ENCODE data around the gene SRGAP3.

The SRGAP3 gene

DNA sequence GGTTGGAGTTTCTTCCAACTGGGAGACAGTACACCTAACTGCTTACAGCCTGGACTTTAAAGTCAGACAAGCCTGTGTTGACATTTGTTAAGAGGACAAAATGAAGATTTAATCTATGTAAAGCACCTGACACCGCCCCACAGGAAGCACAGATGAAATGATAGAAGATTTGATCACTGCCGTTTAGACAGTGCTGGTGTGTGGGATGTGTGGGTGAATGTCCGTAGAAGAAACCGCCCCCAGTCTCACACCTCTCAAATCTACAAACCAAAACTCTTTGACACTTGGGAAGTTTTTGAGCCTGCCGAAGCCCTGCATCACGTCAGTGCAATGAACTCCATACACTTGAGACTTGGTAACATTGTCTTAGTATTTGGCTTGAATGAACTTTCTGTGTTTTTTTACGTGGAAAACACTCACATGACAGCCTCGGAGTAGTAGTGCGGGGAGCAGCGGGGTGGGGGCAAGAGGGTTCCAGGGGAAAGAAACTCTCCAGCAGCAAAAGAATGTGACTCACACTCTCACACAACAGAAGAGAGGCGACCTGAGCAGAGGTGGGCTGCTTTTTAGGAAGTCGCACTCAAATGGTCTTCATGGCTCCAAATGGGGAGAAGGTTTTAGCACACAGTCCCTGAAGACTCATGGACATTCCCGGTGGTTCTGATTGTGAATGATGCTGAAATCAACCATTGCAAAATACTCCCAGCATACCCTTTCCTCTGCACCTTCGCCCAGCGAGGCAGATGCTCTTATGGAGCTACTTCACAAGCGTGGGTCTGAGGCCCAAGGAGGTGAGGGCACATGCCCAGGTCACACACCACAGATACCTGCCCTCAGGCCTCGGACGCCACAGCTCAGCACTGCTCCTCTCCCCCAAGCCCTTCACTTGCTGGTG is 79.2 kb downstream of the SRGAP3 start:
- no peak overlapping the region for H3K9ac ChIP-seq (ENCODE audit: low read depth in 1 of 2, low read length in 2 of 2)
- no peak overlapping the region for H3K4me3 ChIP-seq (ENCODE audit: low read depth in 1 of 2, low read length in 2 of 2)
- no peaks in the 10 kb centered on the region for H3K27me3 ChIP-seq (ENCODE audit: control insufficient read depth in 1 of 2, insufficient read depth in 2 of 2, low read length in 2 of 2)
- no peaks in the 10 kb centered on the region for H3K9me3 ChIP-seq (ENCODE audit: control insufficient read depth in 1 of 2, low read length in 2 of 2)
- no peak overlapping the region for H3K27ac ChIP-seq (ENCODE audit: low read depth, low read length)
- H3K36me3 ChIP-seq (ENCODE audit: control insufficient read depth in 1 of 2, insufficient read depth in 2 of 2, low read length in 2 of 2) = no peaks in the 10 kb centered on the region
- peaks cover 9 to 10% of the 10 kb centered on the region in 2 donors for H3K4me1 ChIP-seq (ENCODE audit: control insufficient read depth in 1 of 2, insufficient read depth in 2 of 2, low read length in 2 of 2)

DNA sequence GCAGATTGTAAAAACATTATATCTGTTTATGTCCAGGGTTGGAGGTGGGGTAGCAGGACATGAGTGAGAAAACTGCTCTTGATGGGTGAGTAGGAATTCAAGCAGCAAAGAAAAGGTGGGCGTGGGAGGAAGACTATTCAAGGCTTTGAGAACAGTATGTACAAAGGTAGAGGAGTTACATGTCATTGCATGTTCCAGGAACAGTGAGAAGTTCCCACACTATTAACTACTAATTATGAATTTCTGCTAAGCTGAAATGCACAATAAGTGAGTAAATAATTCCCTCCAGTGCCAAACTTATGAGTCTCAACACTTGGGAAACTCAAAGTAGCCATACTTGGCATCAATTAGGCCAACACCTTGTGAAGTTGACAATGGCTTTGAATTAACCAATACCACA is 80.1 kb downstream of the SRGAP3 start:
- H3K4me1 ChIP-seq (ENCODE audit: control insufficient read depth in 1 of 2, insufficient read depth in 2 of 2, low read length in 2 of 2) = peaks cover 9 to 10% of the 10 kb centered on the region in 2 donors
- no peaks in the 10 kb centered on the region for H3K36me3 ChIP-seq (ENCODE audit: control insufficient read depth in 1 of 2, insufficient read depth in 2 of 2, low read length in 2 of 2)

GRCh38 chr3:9168241-9168741 is 81.2 kb downstream of the SRGAP3 start:
- Histone ChIP-seq H3K9me3 (ENCODE audit: control insufficient read depth in 1 of 2, low read length in 2 of 2) (no peaks in the 10 kb centered on the region), H3K4me1 (ENCODE audit: control insufficient read depth in 1 of 2, insufficient read depth in 2 of 2, low read length in 2 of 2) (peaks cover 9 to 10% of the 10 kb centered on the region in 2 donors), H3K36me3 (ENCODE audit: control insufficient read depth in 1 of 2, insufficient read depth in 2 of 2, low read length in 2 of 2) (no peaks in the 10 kb centered on the region), H3K9ac (ENCODE audit: low read depth in 1 of 2, low read length in 2 of 2) (no peak overlapping the region), H3K27me3 (ENCODE audit: control insufficient read depth in 1 of 2, insufficient read depth in 2 of 2, low read length in 2 of 2) (no peaks in the 10 kb centered on the region), H3K27ac (ENCODE audit: low read depth, low read length) (no peak overlapping the region), H3K4me3 (ENCODE audit: low read depth in 1 of 2, low read length in 2 of 2) (no peak overlapping the region)

More for the DNA sequence above, 80.1 kb downstream of the SRGAP3 start:
- no peak overlapping the region for H3K27ac ChIP-seq (ENCODE audit: low read depth, low read length)
- no peaks in the 10 kb centered on the region for H3K27me3 ChIP-seq (ENCODE audit: control insufficient read depth in 1 of 2, insufficient read depth in 2 of 2, low read length in 2 of 2)
- H3K9me3 ChIP-seq (ENCODE audit: control insufficient read depth in 1 of 2, low read length in 2 of 2) = no peaks in the 10 kb centered on the region
- H3K4me3 ChIP-seq (ENCODE audit: low read depth in 1 of 2, low read length in 2 of 2) = no peak overlapping the region
- no peak overlapping the region for H3K9ac ChIP-seq (ENCODE audit: low read depth in 1 of 2, low read length in 2 of 2)

DNA sequence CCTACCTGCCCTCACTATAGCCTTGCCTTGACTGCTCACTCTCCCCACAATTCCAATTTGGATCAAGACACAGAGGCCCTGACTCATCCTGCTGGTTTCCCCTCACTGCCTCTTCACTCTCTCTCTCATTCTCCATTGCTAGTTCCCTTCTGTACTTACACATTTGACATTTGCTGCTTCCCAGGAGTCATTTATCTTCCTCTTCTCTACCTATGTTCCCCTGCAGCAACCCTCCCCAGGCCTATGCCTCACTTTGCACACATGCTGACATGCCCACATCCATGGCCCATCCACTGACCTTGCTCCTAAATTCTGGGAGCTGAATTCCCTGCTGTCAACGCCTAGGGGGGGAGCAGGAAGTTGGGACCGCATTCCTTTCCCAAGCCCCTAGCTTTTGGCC is 82.2 kb downstream of the SRGAP3 start:
- Histone ChIP-seq H3K27me3 (ENCODE audit: control insufficient read depth in 1 of 2, insufficient read depth in 2 of 2, low read length in 2 of 2) (no peaks in the 10 kb centered on the region), H3K4me3 (ENCODE audit: low read depth in 1 of 2, low read length in 2 of 2) (no peak overlapping the region), H3K36me3 (ENCODE audit: control insufficient read depth in 1 of 2, insufficient read depth in 2 of 2, low read length in 2 of 2) (no peaks in the 10 kb centered on the region), H3K4me1 (ENCODE audit: control insufficient read depth in 1 of 2, insufficient read depth in 2 of 2, low read length in 2 of 2) (peaks cover 5 to 10% of the 10 kb centered on the region in 2 donors), H3K27ac (ENCODE audit: low read depth, low read length) (no peak overlapping the region), H3K9me3 (ENCODE audit: control insufficient read depth in 1 of 2, low read length in 2 of 2) (no peaks in the 10 kb centered on the region), H3K9ac (ENCODE audit: low read depth in 1 of 2, low read length in 2 of 2) (no peak overlapping the region)

DNA sequence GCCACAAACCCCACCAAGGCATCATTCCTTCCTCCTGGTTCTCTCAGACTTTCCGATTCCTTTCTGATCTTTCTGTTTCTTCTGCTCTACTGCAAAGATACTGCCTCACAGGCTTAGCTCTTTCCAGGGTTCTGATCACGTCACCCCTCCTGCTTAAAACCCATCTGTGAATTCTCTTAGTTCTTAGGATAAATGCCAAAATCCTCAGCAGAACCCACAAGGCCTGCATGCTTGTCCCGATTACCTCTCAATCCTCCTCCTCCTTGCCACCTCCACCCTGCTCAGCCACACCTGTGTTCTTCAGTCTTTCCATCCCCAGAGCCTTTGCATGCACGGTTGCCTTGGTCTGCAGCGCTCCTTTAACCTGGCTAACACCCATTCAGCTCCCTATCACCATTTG is 84.0 kb downstream of the SRGAP3 start:
- Histone ChIP-seq H3K9me3 (ENCODE audit: control insufficient read depth in 1 of 2, low read length in 2 of 2) (no peaks in the 10 kb centered on the region), H3K36me3 (ENCODE audit: control insufficient read depth in 1 of 2, insufficient read depth in 2 of 2, low read length in 2 of 2) (no peaks in the 10 kb centered on the region), H3K27ac (ENCODE audit: low read depth, low read length) (no peak overlapping the region), H3K9ac (ENCODE audit: low read depth in 1 of 2, low read length in 2 of 2) (no peak overlapping the region), H3K4me3 (ENCODE audit: low read depth in 1 of 2, low read length in 2 of 2) (no peak overlapping the region), H3K27me3 (ENCODE audit: control insufficient read depth in 1 of 2, insufficient read depth in 2 of 2, low read length in 2 of 2) (no peaks in the 10 kb centered on the region), H3K4me1 (ENCODE audit: control insufficient read depth in 1 of 2, insufficient read depth in 2 of 2, low read length in 2 of 2) (peaks cover under 1 to 10% of the 10 kb centered on the region in 2 donors)

DNA sequence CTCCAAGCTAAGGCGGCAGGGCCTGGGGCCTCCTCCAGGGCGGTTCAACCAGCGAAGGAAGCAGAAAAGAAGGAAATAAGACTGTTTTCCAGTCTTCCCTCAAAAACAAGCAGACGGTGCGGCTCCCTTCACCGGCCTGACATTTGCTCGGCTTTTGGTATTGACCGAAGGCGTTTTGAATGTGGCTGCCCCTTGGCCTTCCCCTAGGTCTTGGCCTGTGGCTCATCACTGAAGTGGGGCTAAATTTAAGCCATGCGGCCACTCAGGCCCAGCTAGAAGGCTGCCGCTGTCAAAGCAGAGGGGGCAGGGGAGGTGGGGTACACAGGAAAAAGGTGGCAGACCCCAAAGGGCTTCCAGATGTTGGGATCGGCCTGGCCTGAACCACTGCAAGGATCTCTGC is 86.2 kb downstream of the SRGAP3 start:
- Histone ChIP-seq H3K9me3 (ENCODE audit: control insufficient read depth in 1 of 2, low read length in 2 of 2) (no peaks in the 10 kb centered on the region), H3K9ac (ENCODE audit: low read depth in 1 of 2, low read length in 2 of 2) (no peak overlapping the region), H3K4me3 (ENCODE audit: low read depth in 1 of 2, low read length in 2 of 2) (no peak overlapping the region), H3K27me3 (ENCODE audit: control insufficient read depth in 1 of 2, insufficient read depth in 2 of 2, low read length in 2 of 2) (no peaks in the 10 kb centered on the region), H3K4me1 (ENCODE audit: control insufficient read depth in 1 of 2, insufficient read depth in 2 of 2, low read length in 2 of 2) (no peaks in the 10 kb centered on the region), H3K27ac (ENCODE audit: low read depth, low read length) (no peak overlapping the region), H3K36me3 (ENCODE audit: control insufficient read depth in 1 of 2, insufficient read depth in 2 of 2, low read length in 2 of 2) (no peaks in the 10 kb centered on the region)

GRCh38 chr3:9161811-9162210 is 87.6 kb downstream of the SRGAP3 start:
- H3K27ac ChIP-seq (ENCODE audit: low read depth, low read length) = no peak overlapping the region
- no peaks in the 10 kb centered on the region for H3K4me1 ChIP-seq (ENCODE audit: control insufficient read depth in 1 of 2, insufficient read depth in 2 of 2, low read length in 2 of 2)
- no peak overlapping the region for H3K4me3 ChIP-seq (ENCODE audit: low read depth in 1 of 2, low read length in 2 of 2)
- H3K9me3 ChIP-seq (ENCODE audit: control insufficient read depth in 1 of 2, low read length in 2 of 2) = no peaks in the 10 kb centered on the region
- no peaks in the 10 kb centered on the region for H3K27me3 ChIP-seq (ENCODE audit: control insufficient read depth in 1 of 2, insufficient read depth in 2 of 2, low read length in 2 of 2)
- no peak overlapping the region for H3K9ac ChIP-seq (ENCODE audit: low read depth in 1 of 2, low read length in 2 of 2)
- no peaks in the 10 kb centered on the region for H3K36me3 ChIP-seq (ENCODE audit: control insufficient read depth in 1 of 2, insufficient read depth in 2 of 2, low read length in 2 of 2)

DNA sequence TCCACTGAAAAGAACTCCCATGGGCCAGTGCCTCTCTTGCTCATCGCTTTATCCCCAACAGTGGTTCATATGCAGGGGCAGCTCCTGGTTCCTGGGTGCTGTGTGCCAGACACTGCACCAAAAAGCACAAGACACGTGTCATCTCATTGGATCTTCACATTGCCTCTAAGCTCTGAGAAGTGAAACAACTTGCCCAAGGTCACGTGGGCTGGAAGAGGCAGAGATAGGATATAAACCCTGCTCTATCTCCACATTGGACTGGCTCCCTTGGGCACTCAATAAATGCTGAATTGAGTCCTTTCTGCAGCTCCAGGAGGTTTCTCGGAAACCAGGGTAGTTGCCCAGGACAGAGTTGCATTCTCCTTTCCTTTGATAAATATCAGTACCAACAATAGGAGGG is 88.1 kb downstream of the SRGAP3 start:
- no peaks in the 10 kb centered on the region for H3K27me3 ChIP-seq (ENCODE audit: control insufficient read depth in 1 of 2, insufficient read depth in 2 of 2, low read length in 2 of 2)
- H3K4me3 ChIP-seq (ENCODE audit: low read depth in 1 of 2, low read length in 2 of 2) = no peak overlapping the region
- no peak overlapping the region for H3K27ac ChIP-seq (ENCODE audit: low read depth, low read length)
- H3K4me1 ChIP-seq (ENCODE audit: control insufficient read depth in 1 of 2, insufficient read depth in 2 of 2, low read length in 2 of 2) = no peaks in the 10 kb centered on the region
- H3K9me3 ChIP-seq (ENCODE audit: control insufficient read depth in 1 of 2, low read length in 2 of 2) = no peaks in the 10 kb centered on the region
- no peak overlapping the region for H3K9ac ChIP-seq (ENCODE audit: low read depth in 1 of 2, low read length in 2 of 2)
- no peaks in the 10 kb centered on the region for H3K36me3 ChIP-seq (ENCODE audit: control insufficient read depth in 1 of 2, insufficient read depth in 2 of 2, low read length in 2 of 2)

DNA sequence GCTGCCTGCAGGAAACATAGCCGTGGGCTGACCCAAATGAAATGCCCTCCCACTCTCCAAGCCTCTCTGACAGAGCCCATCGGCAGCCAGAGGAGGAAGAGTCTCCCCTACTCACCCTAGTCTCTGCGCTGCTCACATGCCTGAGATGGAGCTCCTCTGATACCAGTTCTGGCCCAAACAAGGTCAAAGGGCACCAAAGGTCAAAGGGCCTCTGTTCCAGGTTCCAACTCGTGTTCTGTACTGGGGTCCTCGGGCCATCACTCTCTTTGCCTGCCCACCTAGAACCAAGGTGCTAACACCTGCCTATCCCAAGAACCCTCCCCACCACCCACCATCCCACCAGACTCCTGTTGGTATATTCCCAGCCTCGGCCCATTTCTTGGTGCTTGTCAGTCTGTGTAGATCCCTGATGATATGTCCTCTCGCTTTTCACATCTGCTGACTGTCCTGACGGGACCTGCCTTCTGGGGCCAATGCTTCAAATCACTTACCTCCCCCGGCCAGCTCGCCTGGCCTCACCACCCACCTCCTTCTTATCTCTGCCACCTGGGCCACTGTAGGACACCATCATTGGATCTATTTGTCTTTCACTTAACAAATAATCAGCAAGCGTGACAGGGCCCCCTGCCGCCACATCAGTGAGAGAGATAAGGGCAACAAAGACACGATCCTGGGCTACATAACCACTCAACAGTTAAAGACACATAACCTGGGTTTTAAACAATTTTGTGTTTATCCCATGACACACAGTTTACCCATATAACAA is 90.4 kb downstream of the SRGAP3 start:
- Histone ChIP-seq H3K9ac (ENCODE audit: low read depth in 1 of 2, low read length in 2 of 2) (no peak overlapping the region), H3K9me3 (ENCODE audit: control insufficient read depth in 1 of 2, low read length in 2 of 2) (no peaks in the 10 kb centered on the region), H3K36me3 (ENCODE audit: control insufficient read depth in 1 of 2, insufficient read depth in 2 of 2, low read length in 2 of 2) (no peaks in the 10 kb centered on the region), H3K4me1 (ENCODE audit: control insufficient read depth in 1 of 2, insufficient read depth in 2 of 2, low read length in 2 of 2) (no peaks in the 10 kb centered on the region), H3K27me3 (ENCODE audit: control insufficient read depth in 1 of 2, insufficient read depth in 2 of 2, low read length in 2 of 2) (no peaks in the 10 kb centered on the region), H3K27ac (ENCODE audit: low read depth, low read length) (no peak overlapping the region), H3K4me3 (ENCODE audit: low read depth in 1 of 2, low read length in 2 of 2) (no peak overlapping the region)

Measured in duodenal mucosa (tissue), 2 donors.